Endothelial cell of umbilical vein (primary cell): ENCODE data around the gene ZCCHC14. TPM values are rescaled to one million over a fixed set of nuclear protein-coding genes. Genes with fewer than 3 reads are reported as not detected.
"Not testable (repeated sequence)": the region's sequence is repeated elsewhere in the genome, so short reads cannot be mapped to it uniquely, and the experiment has no call there.

Experiments
- BruUV-seq: library from RNA; stranded (reverse); fragments of 400-500 nt; replicated peaks from 2 replicates; lab custom pipeline; 2021; lab: Mats Ljungman, UMichigan
- CTCF ChIA-PET: fragments of 300-600, 350-600 bp; sonication (Branson Sonifier 250); formaldehyde crosslinking; loops from one replicate; lab custom pipeline; 2021; ENCODE audit warnings: antibody characterized with exemption, inconsistent platforms; lab: Charles Lee
- POLR2A ChIA-PET: fragments of 300-600, 350-600 bp; sonication (Branson Sonifier 250); formaldehyde crosslinking; loops from one replicate; lab custom pipeline; 2021; ENCODE audit warnings: antibody characterized with exemption, inconsistent platforms; lab: Charles Lee
- DNase-seq: peaks from one replicate; pipeline ENCODE4 v3.0.0-alpha.2; 2011; ENCODE audit warnings: low read depth, low spot score
- FAIRE-seq: peaks from 2 replicates; lab custom pipeline; 2011; peaks lifted over from hg19 to GRCh38; lab: Jason Lieb, UNC
- H2AFZ ChIP-seq: 2 replicates; pipeline ENCODE4 v1.6.0; 2012; ENCODE audit warnings: low read depth, low read length, control low read depth, inconsistent platforms
- H3K27ac ChIP-seq: 2 replicates; pipeline ENCODE4 v1.5.1; 2011; ENCODE audit warnings: low read depth, mild to moderate bottlenecking, control low read depth, low read length, moderate library complexity; ENCODE audit not compliant: insufficient read depth
- H3K27me3 ChIP-seq, 2 experiments: 2 replicates each; pipeline versions ENCODE4 v1.6.0 to v1.6.1; 2011; ENCODE audit warnings: low read length in 2 of 2, mixed read lengths in 1 of 2; ENCODE audit not compliant: control insufficient read depth in 2 of 2, insufficient read depth in 2 of 2
- H3K36me3 ChIP-seq, 2 experiments: 2 replicates in 1 of 2; 3 replicates in 1 of 2; pipeline ENCODE4 v1.5.1; 2011; ENCODE audit warnings: low read length in 2 of 2, mild to moderate bottlenecking in 1 of 2, moderate library complexity in 1 of 2; ENCODE audit not compliant: control insufficient read depth in 2 of 2, insufficient read depth in 2 of 2; ENCODE audit errors: extremely low read depth in 1 of 2
- H3K4me1 ChIP-seq: 3 replicates; pipeline ENCODE4 v1.5.1; 2011; ENCODE audit warnings: mild to moderate bottlenecking, low read length; ENCODE audit not compliant: control insufficient read depth, insufficient read depth; ENCODE audit errors: extremely low read depth
- H3K4me2 ChIP-seq: 2 replicates; pipeline ENCODE4 v1.6.1; 2011; ENCODE audit warnings: low read length, control low read depth, mixed read lengths; ENCODE audit not compliant: insufficient read depth
- H3K4me3 ChIP-seq, 3 experiments: fragments of 200-600 bp in 1 of 3; sonication (generic), shearing (Covaris generic) in 1 of 3; replicated peaks in 1 of 3; 2 replicates each; pipeline ENCODE4 v1.5.1; 2011 to 2016; ENCODE audit warnings: control low read depth in 3 of 3, low read length in 3 of 3, mild to moderate bottlenecking in 2 of 3, inconsistent platforms in 1 of 3, low read depth in 1 of 3, moderate library complexity in 1 of 3; ENCODE audit not compliant: insufficient read depth in 1 of 3
- H3K79me2 ChIP-seq: 2 replicates; pipeline ENCODE4 v1.6.0; 2012; ENCODE audit warnings: low read length, inconsistent platforms; ENCODE audit not compliant: control insufficient read depth, insufficient read depth
- H3K9ac ChIP-seq: replicated peaks from 2 replicates; pipeline ENCODE3; 2011; ENCODE audit warnings: low read length, control low read depth; ENCODE audit not compliant: insufficient read depth; ENCODE audit errors: extremely low read depth
- H3K9me1 ChIP-seq: replicated peaks from 3 replicates; pipeline ENCODE4 v1.6.0; 2011; ENCODE audit warnings: mild to moderate bottlenecking, low read length; ENCODE audit not compliant: control insufficient read depth, insufficient read depth; ENCODE audit errors: extremely low read depth
- H3K9me3 ChIP-seq: replicated peaks from 2 replicates; pipeline ENCODE4 v1.5.1; 2012; ENCODE audit warnings: low read length, inconsistent platforms; ENCODE audit not compliant: control insufficient read depth, insufficient read depth
- H4K20me1 ChIP-seq: replicated peaks from 2 replicates; pipeline ENCODE3; 2011; ENCODE audit warnings: mild to moderate bottlenecking, low read length; ENCODE audit not compliant: control insufficient read depth, insufficient read depth; ENCODE audit errors: extremely low read depth
- CTCF ChIP-seq, 2 donors: IDR thresholded peaks; 1 replicate in 1 of 2; 2 replicates in 1 of 2; pipeline ENCODE4 v1.5.1; 2011; ENCODE audit warnings: low read length in 2 of 2, mild to moderate bottlenecking in 2 of 2, moderate library complexity in 2 of 2, control low read depth in 1 of 2, inconsistent platforms in 1 of 2, low read depth in 1 of 2; ENCODE audit not compliant: insufficient read depth in 1 of 2; ENCODE audit errors: extremely low read depth in 1 of 2
- EZH2 ChIP-seq: IDR thresholded peaks from 2 replicates; pipeline ENCODE4 v1.6.1; 2012; ENCODE audit warnings: borderline replicate concordance, low read depth, mild to moderate bottlenecking, moderate library complexity, low read length, inconsistent platforms; ENCODE audit not compliant: severe bottlenecking
- FOS ChIP-seq: IDR thresholded peaks from 2 replicates; pipeline ENCODE4 v1.6.1; 2011; ENCODE audit warnings: mild to moderate bottlenecking, low read length, moderate library complexity, borderline replicate concordance; ENCODE audit not compliant: insufficient read depth
- GATA2 ChIP-seq: IDR thresholded peaks from 2 replicates; pipeline ENCODE4 v1.7.0; 2011; ENCODE audit warnings: low read depth, mild to moderate bottlenecking, moderate library complexity, mixed read lengths, low read length; ENCODE audit not compliant: insufficient read length, insufficient read depth
- JUN ChIP-seq: IDR thresholded peaks from 2 replicates; pipeline ENCODE4 v1.6.1; 2011; ENCODE audit warnings: borderline replicate concordance, low read depth; ENCODE audit not compliant: insufficient read length, insufficient read depth
- MAX ChIP-seq: IDR thresholded peaks from 2 replicates; pipeline ENCODE4 v1.6.1; 2011; ENCODE audit not compliant: insufficient read depth, insufficient read length
- MYC ChIP-seq: IDR thresholded peaks from one replicate; pipeline ENCODE4 v1.6.1; 2011; ENCODE audit warnings: mild to moderate bottlenecking, low read depth, low read length
- POLR2A ChIP-seq: IDR thresholded peaks from 2 replicates; pipeline ENCODE4 v1.6.1; 2012; ENCODE audit warnings: low read depth, mild to moderate bottlenecking, control low read depth, low read length
- POLR2AphosphoS5 ChIP-seq: IDR thresholded peaks from 2 replicates; pipeline ENCODE4 v1.6.1; 2012; ENCODE audit warnings: low read depth, mild to moderate bottlenecking, control low read depth, low read length, moderate library complexity; ENCODE audit not compliant: insufficient read depth
- dilution Hi-C: fragments of 300-500 bp; cut with MboI; formaldehyde crosslinking; loops from one replicate; pipeline ENCODE4 v1.15.0; 2019; ENCODE audit warnings: low sequenced_read_pairs; ENCODE audit not compliant: extremely low pct_ligation_motif_present
- intact Hi-C: fragments of 100-400 bp; cut with micrococcal nuclease; formaldehyde crosslinking; loops from one replicate; pipeline ENCODE4 v1.10.0; 2022
- polyA plus RNA-seq, 4 experiments: library from polyadenylated mRNA; depleted of rRNA in 3 of 4; stranded (reverse) in 3 of 4; unstranded in 1 of 4; fragments of >200 nt; gene quantifications; 2 replicates each; pipeline versions ENCODE4 v1.2.1 to v1.2.3, GENCODE V29; 2011 to 2012; ENCODE audit warnings: missing spikeins in 1 of 4
- total RNA-seq: library from RNA; stranded (reverse); gene quantifications from 2 replicates; pipeline ENCODE4 v1.2.3, GENCODE V29; 2021

ZCCHC14 gene
- total and polyA plus RNA-seq, 2 donors (not counting 3 experiments of a cell fraction or from before 2014, with no cell fraction given): 9.5 to 30.9 TPM

- dilution Hi-C loops (no loop called here), intact Hi-C loops (no loop called here)
- H3K27me3 ChIP-seq: no peaks in the 10 kb centered on the region
- H3K4me1 ChIP-seq: peaks cover 32% of the 10 kb centered on the region
- H3K27ac ChIP-seq: no peak overlapping the region
- H3K4me2 ChIP-seq: no peak overlapping the region
- H3K9me3 ChIP-seq: no peaks in the 10 kb centered on the region
- no peaks in the 10 kb centered on the region for H3K9me1 ChIP-seq
- H3K4me3 ChIP-seq: no peak overlapping the region
- H2AFZ ChIP-seq: no peak overlapping the region
- CTCF ChIA-PET: no interaction called here
- H3K36me3 ChIP-seq: no peaks in the 10 kb centered on the region
- H3K79me2 ChIP-seq: peaks cover 67% of the 10 kb centered on the region
- BruUV-seq: no TSS peak
- H3K9ac ChIP-seq: no peak overlapping the region
- H4K20me1 ChIP-seq: no peaks in the 10 kb centered on the region
- DNase-seq: no peak
- no peak for FAIRE-seq
- TF ChIP-seq POLR2AphosphoS5 (no peak), CTCF (IDR thresholded peaks at IDR 0.05; ENCODE audit: extremely low read depth in 1 of 2, insufficient read depth in 1 of 2, low read depth in 1 of 2, low read length in 2 of 2) (no peak), POLR2A (no peak), FOS (no peak), GATA2 (no peak), EZH2 (no peak), MYC (no peak), MAX (no peak), JUN (no peak)
- POLR2A ChIA-PET: no interaction called here
These were observed 9.3 kb downstream of the ZCCHC14 start for GRCh38 chr16:87483481-87483880.

- H3K4me2 ChIP-seq, H4K20me1 ChIP-seq, CTCF ChIA-PET: not testable (repeated sequence)
These were observed 10.2 kb downstream of the ZCCHC14 start for GRCh38 chr16:87482670-87483069.

More at GRCh38 chr16:87482670-87483069, 10.2 kb downstream of the ZCCHC14 start:
- H3K36me3 ChIP-seq, DNase-seq, BruUV-seq, H3K27ac ChIP-seq, H3K4me3 ChIP-seq, H2AFZ ChIP-seq, FAIRE-seq, H3K9me1 ChIP-seq, H3K27me3 ChIP-seq, H3K9me3 ChIP-seq, dilution Hi-C loops, POLR2A ChIA-PET, intact Hi-C loops, H3K9ac ChIP-seq: not testable (repeated sequence)
- peaks cover 27% of the 10 kb centered on the region for H3K4me1 ChIP-seq
- peaks cover 66% of the 10 kb centered on the region for H3K79me2 ChIP-seq
